Heart left ventricle (tissue), 13 donors: ENCODE data around the gene ATMIN.

Source experiments
- POLR2A ChIP-seq, 2 donors: fragments of 450-650 bp; IDR thresholded peaks; one replicate each; pipeline ENCODE4 v1.6.1; 2017; ENCODE audit warnings: antibody characterized with exemption in 2 of 2, mild to moderate bottlenecking in 2 of 2, moderate library complexity in 2 of 2
- TF ChIP-seq, protein P1 (sequence below), 12 donors: fragments of 200-600 bp; sonication (generic) in 4 of 12; IDR thresholded peaks; one replicate each; pipeline versions ENCODE4 v1.5.0 to v1.8.0; 2018 to 2022; ENCODE audit warnings: antibody characterized with exemption in 12 of 12, mild to moderate bottlenecking in 5 of 12
- donor health status: ischemic (EF 13 %, LVEDD 7.1; RV severe dilation, severe dysfunction).
- donor health status: DM: no; HTN: yes; CAD: no.
- donor health status: DM: no; HTN: no; CAD: no.
- donor health status: ischemic (EF 25% LVEDD 6.9; RV normal size, moderate dysfunction).
- donor health status: ischemic (EF 25% LVEDD 5.7; RV mildly dilated, moderate dysfunction).
- donor health status: ischemic (EF 35%, LVEDD 5.7; RV mildly dilated, moderate dysfunction).
- donor health status: nonischemic (EF 11% LVEDD 7.7; RV severe dilation, severe dysfunction).
- donor health status: DM: yes; HTN: yes; CAD: no.
- donor health status: PGD.
- donor health status: ischemic (EF 29% LVEDD 5.4; RV normal size, mild dysfunction).
- donor health status: nonischemic (EF 23%, LVEDD 6.1; RV moderate dilation, normal function).

DNA sequence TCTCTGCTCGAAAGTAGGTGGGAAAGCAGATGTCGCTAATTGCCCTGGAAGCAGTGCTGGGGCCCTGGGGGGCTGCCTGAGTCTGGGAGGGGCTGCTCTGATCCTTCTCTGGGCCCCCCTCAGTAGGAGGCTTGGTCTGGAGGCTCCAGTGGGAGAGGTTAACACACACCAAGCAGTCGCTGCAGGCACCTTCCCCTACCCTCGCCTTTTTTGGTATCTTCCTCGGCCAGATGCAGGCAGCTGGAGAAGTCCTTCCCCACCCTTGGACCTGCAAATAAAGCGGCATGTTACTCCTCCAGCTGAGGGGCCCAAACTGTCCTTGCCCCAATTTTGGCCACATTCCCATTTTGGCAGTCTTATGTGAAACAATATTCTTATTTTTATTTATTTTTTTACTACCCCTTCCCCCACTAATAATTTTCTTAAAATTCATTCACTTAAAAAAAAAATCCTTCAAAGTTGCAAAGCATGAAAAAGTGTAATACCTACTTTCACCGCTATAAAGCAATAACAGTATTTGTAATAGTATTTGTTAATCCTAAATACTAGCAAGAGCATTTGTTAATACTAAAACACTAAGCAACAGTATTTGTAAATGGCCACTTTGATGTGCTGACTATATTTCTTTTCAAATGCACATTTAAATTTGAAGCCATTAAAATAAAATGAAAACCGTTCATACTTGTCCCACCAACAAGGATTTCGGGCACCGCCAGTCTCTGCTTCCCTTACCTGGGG lies 26.4 kb downstream of the ATMIN start:
- no peak for TF ChIP-seq POLR2A (IDR thresholded peaks at IDR 0.05)
- TF ChIP-seq, protein P1, sequence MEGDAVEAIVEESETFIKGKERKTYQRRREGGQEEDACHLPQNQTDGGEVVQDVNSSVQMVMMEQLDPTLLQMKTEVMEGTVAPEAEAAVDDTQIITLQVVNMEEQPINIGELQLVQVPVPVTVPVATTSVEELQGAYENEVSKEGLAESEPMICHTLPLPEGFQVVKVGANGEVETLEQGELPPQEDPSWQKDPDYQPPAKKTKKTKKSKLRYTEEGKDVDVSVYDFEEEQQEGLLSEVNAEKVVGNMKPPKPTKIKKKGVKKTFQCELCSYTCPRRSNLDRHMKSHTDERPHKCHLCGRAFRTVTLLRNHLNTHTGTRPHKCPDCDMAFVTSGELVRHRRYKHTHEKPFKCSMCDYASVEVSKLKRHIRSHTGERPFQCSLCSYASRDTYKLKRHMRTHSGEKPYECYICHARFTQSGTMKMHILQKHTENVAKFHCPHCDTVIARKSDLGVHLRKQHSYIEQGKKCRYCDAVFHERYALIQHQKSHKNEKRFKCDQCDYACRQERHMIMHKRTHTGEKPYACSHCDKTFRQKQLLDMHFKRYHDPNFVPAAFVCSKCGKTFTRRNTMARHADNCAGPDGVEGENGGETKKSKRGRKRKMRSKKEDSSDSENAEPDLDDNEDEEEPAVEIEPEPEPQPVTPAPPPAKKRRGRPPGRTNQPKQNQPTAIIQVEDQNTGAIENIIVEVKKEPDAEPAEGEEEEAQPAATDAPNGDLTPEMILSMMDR (IDR thresholded peaks at IDR 0.05), result no peak
